NCI-H345 (cell line): ENCODE data around the gene SMARCC1.
"Not testable (repeated sequence)": the region's sequence is repeated elsewhere in the genome, so short reads cannot be mapped to it uniquely, and the experiment has no call there.

Experiments used
- DNase-seq: peaks from one replicate; lab custom pipeline; 2025; lab: John Stamatoyannopoulos, UW

The SMARCC1 gene

GRCh38 chr3:47766186-47766585 is 15.5 kb downstream of the SMARCC1 start:
- no peak for DNase-seq

DNA sequence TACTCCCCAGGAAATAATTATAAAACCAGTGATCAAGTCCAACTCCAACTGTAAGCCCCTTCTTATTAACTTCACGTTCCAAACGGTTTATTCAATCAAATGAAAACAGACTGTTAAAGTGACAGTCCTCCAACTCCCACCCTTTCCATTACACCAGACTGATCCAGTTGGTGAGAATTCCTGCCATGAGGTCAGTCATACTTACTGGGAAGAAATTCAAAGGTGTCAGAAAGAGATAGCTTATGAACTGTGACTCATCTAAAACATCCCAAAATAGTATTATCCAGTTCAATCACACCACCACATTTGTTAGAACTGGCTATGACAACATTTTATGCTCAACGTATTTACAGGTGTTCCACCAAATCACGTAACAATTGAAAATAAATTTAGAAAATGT is 19.5 kb downstream of the SMARCC1 start:
- DNase-seq: no peak

- DNase-seq: no peak
Observed at GRCh38 chr3:47761046-47761445, 20.6 kb downstream of the SMARCC1 start.

GRCh38 chr3:47760207-47760606 is 21.5 kb downstream of the SMARCC1 start:
- DNase-seq: not testable (repeated sequence)

DNA sequence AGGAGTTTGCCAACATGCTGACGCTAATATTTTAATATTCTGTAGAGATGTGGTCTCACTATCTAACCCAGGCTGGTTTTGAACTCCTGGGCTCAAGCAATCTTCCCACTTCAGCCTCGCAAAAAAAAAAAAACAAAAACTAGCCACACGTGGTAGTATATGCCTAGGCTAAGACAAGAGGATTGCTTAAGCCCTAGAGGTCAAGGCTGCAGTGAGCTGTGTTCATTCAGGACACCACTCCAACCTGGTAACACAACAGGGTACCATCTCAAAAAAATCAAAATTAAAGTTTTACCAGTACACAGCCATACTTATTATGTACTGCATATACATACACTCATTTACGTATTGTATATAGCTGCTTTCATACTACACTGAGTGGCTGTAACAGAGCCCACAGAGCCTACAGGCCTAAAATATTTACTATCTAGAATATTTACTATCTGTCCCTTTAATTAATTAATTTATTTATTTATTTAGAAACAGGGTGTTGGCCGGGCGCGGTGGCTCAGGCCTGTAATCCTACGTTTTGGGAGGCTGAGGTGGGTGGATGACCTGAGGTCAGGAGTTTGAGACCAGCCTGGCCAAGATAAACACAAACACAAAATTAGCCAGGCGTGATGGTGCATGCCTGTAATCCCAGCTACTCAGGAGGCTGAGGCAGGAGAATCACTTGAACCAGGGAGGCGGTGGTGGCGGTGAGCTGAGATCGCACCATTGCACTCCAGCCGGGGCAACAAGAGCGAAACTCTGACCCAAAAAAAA is 23.2 kb downstream of the SMARCC1 start:
- DNase-seq: no peak

DNA sequence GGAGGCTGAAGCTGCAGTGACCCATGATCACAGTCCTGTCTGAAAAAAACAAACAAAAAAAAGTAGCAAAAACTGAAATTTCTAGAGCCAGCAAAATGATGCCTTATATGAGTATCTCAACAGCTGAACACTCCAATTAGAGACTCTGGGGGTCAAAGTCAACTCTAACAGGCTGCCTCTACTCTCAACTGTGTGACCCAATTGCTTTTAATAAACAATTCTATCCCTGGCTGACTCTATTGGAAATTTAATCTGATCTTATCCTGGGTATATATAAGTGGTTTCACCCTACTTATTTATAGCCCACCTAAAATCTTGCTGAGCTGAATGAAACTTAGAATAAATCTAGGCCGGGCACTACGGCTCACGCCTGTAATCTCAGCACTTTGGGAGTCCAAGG is 29.0 kb downstream of the SMARCC1 start:
- DNase-seq: no peak

DNA sequence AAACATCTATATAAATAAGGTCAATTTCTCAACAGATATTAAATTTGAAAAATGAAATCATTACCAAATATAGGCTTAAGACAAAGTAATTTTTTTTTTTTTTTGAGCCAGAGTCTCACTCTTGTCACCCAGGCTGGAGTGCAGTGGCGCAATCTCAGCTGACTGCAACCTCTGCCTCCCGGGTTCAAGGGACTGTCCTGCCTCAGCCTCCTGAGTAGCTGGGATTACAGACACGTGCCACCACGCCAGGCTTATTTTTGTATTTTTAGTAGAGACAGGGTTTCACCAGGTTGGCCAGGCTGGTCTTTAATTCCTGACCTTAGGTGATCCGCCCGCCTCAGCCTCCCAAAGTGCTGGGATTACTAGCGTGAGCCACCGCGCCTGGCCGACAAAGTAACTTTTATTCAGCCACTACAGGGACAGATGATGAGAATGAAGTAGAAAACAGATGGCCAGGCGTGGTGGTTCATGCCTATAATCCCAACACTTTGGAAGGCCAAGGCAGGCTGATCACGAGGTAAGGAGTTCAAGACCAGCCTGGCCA is 30.8 kb downstream of the SMARCC1 start:
- DNase-seq: not testable (repeated sequence)

DNA sequence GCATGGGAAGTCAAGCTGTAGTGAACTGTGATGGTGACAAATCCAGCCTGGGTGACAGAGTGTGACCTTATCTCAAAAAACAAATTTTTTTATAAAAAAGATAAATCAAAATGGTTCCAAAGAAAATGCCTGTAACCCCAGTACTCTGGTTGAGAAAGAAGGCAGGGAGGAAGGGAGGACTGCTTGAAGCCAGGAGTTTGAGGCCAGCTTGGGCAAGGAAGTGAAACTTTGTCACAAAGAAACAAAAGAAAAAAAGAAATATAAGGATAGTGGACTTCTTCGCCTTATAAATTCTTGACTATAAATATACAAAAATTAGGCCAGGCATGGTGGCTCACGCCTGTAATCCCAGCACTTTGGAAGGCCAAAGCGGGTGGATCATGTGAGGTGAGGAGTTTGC is 34.1 kb downstream of the SMARCC1 start:
- no peak for DNase-seq

DNA sequence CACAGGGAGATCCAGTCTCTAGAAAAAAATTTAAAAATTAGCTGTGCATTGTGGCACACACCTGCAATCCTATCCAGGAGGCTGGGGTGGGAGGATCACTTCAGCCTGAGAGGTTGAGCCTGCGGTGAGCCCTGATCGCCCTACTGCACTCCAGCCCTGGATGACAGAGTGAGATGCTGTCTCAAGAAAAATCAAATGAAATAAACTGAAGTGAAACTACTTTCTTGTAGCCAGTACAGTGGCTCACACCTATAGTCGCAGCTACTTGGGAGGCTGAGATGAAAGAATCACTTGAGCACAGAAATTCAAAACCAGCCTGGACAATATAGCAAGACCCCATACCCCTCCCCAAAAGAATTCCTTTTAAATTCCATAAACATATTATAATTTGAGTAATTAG is 35.4 kb downstream of the SMARCC1 start:
- DNase-seq: no peak

GRCh38 chr3:47743855-47744254 is 37.8 kb downstream of the SMARCC1 start:
- DNase-seq: no peak

GRCh38 chr3:47743352-47743751 is 38.3 kb downstream of the SMARCC1 start:
- not testable (repeated sequence) for DNase-seq

GRCh38 chr3:47741925-47742324 is 39.8 kb downstream of the SMARCC1 start:
- no peak for DNase-seq

DNA sequence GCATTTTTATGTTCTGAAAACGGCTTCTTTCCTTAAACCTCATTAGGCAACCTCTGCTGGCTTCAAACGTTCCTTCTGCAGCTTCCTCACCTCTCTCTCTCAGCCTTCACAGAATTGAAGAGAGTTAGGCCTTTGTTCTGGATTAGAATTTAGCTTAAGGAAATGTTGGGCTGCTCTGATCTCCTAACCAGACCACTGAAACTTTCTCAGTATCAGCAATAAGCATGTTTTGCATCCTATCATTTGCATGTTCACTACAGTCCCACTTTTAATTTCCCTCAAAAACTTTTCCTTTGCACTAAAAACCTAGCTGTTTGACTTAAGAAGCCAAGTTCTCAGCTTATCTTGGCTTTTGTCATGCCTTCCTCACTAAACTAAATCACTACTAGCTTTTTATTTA is 49.5 kb downstream of the SMARCC1 start:
- no peak for DNase-seq

DNA sequence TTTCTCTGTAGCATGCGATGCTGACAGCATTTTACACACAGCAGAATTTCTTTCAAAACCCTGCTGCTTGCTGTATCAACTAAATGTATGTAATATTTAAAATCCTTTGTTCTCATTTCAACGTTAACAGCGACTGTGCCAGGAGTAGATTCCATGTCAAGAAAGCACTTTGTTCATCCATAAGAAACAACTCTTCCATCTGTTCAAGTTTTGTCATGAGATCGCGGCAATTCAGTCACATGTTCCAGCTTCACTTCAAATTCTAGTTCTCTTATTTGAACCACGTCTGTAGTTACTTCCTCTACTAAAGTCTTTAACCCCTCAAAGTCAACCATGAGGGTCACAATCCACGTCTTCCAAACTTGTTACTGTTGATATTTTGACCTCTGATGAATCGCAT is 50.6 kb downstream of the SMARCC1 start:
- DNase-seq: no peak

DNA sequence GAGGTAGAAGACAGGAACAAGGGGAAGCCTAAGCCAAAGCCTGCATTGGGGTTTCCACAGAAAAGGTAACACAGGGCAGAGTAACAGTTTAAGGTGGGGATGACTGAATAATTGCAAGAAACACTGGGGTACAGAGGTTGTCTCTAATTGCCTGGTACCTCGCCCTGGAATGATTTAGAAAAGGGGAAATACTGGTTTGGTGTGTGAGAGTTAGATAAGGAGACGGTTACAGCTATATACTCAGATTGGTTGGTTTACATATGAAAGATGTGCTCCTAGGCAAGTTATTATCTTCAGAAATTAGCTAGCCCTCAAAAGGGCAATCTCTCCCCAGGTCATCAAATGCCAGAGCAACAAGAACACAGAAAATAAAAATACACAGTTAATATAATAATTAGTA is 58.8 kb downstream of the SMARCC1 start:
- no peak for DNase-seq

GRCh38 chr3:47717448-47717847 is 64.2 kb downstream of the SMARCC1 start:
- not testable (repeated sequence) for DNase-seq

GRCh38 chr3:47716656-47717055 is 65.0 kb downstream of the SMARCC1 start:
- DNase-seq: no peak

- DNase-seq: no peak
Observed at GRCh38 chr3:47715928-47716327, 65.8 kb downstream of the SMARCC1 start.

GRCh38 chr3:47714606-47715005 is 67.1 kb downstream of the SMARCC1 start:
- DNase-seq: no peak

GRCh38 chr3:47713655-47714054 is 68.0 kb downstream of the SMARCC1 start:
- no peak for DNase-seq

- DNase-seq: no peak
Observed at GRCh38 chr3:47712398-47712797, 69.3 kb downstream of the SMARCC1 start.

GRCh38 chr3:47711596-47711995 is 70.1 kb downstream of the SMARCC1 start:
- no peak for DNase-seq

GRCh38 chr3:47705391-47705790 is 76.3 kb downstream of the SMARCC1 start:
- no peak for DNase-seq

DNA sequence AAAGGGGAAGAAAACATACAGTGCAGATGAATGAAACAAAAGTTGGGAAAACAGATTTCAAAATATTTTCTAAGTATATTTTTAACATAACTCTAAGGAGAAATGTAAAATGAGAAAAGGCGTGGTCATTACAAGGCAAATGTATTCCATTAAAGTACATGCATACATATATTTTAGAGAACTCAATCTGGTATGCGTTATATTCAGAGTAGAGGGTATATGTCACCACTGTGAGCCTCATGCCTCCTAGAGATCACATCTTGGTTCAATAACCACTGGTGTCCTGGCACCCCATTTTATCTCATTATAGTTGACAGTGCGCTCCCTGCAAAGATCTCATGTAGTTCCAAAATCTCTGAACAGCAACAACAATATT is 77.5 kb downstream of the SMARCC1 start:
- no peak for DNase-seq
